OCI-LY1 (cell line): ENCODE results near the gene MOB3C.

Experiments used
- EZH2 ChIP-seq: fragments of 200-600 bp; sonication (generic), shearing (Covaris generic); IDR thresholded peaks from 2 replicates; pipeline ENCODE4 v1.8.0; 2017; ENCODE audit warnings: borderline replicate concordance, mixed run types, mild to moderate bottlenecking, antibody characterized with exemption, low read length, moderate library complexity, mixed read lengths
- TF ChIP-seq, protein P1 (sequence below): fragments of 200-600 bp; sonication (generic), shearing (Covaris generic); IDR thresholded peaks from 2 replicates; pipeline ENCODE4 v1.5.1; 2017; ENCODE audit warnings: mild to moderate bottlenecking, antibody characterized with exemption, low read length, moderate library complexity, mixed read lengths

DNA sequence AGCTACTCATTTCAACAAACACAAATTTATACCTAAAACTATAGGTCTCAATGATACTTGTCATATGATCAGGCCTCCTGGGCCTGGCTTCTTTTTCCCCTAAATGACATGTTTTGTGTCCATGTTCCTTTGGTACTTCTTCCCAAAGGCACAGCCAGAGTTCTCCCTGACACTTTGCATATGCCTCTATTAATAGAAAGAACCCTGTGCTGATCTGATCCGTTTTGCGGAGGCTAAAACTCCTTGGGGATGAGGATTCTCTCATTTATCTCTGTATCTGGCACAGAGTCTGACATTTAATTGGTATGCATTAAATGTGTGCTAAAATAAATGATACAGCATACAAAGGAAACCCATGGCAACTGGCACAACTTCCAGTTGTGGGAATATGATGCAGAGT, 40.0 kb upstream of the MOB3C start:
- TF ChIP-seq, protein P1, sequence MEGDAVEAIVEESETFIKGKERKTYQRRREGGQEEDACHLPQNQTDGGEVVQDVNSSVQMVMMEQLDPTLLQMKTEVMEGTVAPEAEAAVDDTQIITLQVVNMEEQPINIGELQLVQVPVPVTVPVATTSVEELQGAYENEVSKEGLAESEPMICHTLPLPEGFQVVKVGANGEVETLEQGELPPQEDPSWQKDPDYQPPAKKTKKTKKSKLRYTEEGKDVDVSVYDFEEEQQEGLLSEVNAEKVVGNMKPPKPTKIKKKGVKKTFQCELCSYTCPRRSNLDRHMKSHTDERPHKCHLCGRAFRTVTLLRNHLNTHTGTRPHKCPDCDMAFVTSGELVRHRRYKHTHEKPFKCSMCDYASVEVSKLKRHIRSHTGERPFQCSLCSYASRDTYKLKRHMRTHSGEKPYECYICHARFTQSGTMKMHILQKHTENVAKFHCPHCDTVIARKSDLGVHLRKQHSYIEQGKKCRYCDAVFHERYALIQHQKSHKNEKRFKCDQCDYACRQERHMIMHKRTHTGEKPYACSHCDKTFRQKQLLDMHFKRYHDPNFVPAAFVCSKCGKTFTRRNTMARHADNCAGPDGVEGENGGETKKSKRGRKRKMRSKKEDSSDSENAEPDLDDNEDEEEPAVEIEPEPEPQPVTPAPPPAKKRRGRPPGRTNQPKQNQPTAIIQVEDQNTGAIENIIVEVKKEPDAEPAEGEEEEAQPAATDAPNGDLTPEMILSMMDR, result no peak
- no peak for TF ChIP-seq EZH2
